NCI-H146 treated with DMSO at 0.1 percent for 48 hours (cell line): ENCODE data around the gene H6PD.

Experiments
- DNase-seq: peaks from one replicate; lab custom pipeline; 2025; ENCODE audit not compliant: unreplicated experiment; lab: John Stamatoyannopoulos, UW

The H6PD gene

DNA sequence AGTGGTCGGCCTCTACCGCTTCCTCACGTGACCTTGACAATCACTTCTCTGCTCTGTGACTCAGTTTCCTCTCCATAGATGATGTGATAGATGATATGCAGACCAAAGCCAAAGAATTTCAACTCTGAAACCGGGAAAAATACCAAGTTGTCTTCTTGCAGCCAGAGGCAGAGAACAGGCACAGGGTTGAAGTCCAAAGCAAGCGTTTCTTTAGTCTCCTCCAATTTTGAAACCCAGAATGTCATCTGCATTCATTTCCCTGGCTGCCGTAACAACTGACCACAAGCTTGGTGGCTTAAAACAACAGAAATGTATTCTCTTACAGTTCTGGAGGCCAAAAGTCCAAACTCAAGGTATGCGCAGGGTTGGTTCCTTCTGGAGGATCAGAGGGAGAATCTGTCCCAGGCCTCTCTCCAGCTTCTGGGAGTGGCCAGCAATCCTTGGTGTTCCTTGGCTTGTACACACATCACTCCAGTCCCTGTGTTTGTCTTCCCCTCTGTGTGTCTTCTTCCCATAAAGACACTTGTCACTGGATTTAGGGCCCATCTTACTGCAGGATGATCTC is 30.3 kb upstream of the H6PD start:
- no peak for DNase-seq

GRCh38 chr1:9207086-9207485 is 27.5 kb upstream of the H6PD start:
- no peak for DNase-seq

DNA sequence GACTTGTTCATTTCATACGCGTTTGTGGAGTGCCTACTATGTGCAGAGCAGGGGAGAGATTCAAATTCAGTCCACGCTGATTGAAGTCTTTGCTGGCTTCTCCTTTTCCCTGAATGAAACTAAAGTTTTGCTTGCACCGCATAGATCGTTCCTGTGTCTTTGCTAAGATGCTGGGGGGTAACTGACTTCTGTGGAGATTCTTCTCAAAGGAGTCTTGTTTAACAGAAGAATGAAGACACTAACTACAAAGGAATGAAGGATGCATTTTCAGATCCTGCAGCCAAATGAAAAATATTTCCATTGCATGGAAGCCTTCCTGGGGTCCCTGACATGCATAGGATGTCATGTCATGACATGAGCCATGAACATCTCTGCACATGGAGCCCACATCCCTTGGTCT is 26.9 kb upstream of the H6PD start:
- no peak for DNase-seq

DNA sequence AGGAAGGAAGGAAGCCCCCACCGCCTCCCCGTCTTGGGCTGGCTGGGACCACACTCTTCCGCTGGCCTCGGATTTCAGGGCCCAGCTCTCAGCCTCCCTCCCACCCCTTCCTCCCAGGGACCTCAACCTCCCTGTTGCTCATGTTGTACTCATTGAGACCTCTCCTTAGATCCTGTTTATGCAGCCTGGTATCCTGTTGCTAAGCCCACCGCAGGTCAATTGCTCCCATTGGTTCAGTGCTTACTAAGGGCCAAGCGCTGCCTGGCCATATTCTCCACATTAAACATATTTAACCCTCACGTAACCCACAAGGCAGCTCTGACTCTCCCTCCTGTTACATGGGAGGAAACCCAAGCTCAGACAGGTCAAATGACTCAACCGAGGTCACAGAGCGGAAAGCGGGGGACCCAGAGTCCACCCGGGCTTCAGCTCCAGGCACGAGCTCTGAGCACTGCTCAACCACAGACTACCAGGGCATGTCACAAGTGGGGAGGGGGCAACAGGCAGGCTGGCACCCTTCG is 23.2 kb upstream of the H6PD start:
- DNase-seq: no peak

- no peak for DNase-seq
Measured at GRCh38 chr1:9212735-9213134, 21.8 kb upstream of the H6PD start.

DNA sequence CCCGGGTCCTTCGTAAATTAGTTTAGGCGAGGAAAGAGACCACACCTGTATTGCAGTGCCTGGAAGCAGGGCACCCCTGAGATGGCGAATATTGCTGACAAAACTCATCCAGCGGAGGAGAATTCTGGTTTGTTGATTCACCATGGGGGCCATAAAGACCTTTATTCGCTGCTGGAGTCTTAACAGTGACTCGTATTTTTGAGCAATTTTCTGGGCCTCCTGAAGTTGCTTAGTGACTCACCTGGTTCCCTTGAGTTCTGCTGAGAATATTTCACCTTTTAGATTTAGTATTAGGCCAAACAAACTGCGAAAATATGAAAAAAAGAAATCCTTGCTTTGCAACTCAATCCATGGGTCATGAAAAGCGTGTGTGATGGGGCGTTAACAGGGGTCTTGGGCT is 20.6 kb upstream of the H6PD start:
- DNase-seq: no peak

- DNase-seq: no peak
Measured at GRCh38 chr1:9218917-9219316, 15.7 kb upstream of the H6PD start.

DNA sequence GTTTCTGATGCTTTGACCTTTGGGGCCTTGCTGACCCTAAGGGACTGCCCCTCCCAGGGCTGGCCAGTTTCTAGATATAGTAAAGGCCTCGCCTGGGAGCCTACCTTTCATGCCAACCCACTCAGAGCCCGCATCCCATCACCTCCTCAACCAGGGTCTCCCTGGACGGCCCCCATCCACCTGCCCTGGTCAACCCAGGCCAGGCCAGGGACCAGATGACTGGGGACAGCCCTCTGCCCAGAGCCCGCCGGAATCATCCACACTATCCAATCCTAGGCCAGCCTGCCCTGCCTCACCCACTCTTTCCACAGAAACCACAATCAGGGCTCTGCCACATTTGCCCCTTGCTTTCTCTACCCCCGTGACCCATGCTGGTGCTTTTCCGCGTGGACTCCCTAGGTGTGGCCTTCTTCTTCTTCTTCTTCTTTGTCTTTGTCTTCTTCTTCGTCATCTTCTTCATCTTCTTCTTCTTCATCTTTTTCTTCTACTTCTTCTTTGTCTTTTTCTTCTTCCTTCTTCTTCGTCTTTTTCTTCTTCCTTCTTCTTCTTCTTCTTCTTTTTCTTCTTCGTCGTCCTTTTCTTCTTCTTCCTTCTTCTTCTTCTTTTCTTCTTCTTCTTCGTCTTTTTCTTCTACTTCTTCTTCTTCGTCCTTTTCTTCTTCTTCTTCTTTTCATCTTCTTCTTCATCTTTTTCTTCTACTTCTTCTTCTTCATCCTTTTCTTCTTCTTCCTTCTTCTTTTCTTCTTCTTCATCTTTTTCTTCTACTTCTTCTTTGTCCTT is 11.5 kb upstream of the H6PD start:
- DNase-seq: no peak

GRCh38 chr1:9224664-9225410 is 9.7 kb upstream of the H6PD start:
- DNase-seq: no peak

- no peak for DNase-seq
Measured at GRCh38 chr1:9225411-9225785, 9.2 kb upstream of the H6PD start.

DNA sequence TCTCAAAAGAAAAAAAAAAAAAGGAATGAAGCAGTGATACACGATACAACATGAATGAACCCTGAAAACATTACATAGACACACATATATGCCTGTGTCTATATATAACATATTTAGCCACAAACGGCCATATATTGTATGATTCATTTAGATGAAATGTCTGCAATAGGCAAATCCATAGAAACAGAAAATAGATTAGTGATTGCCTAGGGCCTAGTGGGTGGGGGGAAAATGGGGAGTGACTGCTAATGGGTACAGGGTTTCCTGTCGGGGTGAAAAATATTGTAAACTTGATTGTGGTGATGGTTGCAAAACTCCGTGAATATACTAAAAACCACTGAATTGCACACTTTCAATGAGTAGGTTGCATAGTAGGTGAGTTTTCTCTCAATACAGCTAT is 6.0 kb upstream of the H6PD start:
- DNase-seq: no peak

DNA sequence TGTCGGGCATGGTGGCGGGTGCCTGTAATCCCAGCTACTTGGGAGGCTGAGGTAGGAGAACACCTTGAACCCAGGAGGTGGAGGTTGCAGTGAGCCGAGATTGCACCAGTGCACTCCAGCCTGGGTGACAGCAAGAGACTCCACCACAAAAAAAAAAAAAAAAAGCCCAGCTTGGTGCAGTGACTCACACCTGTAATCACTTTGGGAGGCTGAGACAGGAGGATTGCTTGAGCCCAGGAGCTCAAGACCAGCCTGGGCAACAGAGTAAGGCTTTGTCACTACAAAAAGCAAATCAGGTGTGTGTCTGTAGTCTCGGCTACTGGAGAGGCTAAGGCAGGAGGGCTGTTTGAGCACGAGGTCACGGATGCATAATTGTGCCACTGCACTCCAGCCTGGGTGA is 5.0 kb upstream of the H6PD start:
- no peak for DNase-seq

DNA sequence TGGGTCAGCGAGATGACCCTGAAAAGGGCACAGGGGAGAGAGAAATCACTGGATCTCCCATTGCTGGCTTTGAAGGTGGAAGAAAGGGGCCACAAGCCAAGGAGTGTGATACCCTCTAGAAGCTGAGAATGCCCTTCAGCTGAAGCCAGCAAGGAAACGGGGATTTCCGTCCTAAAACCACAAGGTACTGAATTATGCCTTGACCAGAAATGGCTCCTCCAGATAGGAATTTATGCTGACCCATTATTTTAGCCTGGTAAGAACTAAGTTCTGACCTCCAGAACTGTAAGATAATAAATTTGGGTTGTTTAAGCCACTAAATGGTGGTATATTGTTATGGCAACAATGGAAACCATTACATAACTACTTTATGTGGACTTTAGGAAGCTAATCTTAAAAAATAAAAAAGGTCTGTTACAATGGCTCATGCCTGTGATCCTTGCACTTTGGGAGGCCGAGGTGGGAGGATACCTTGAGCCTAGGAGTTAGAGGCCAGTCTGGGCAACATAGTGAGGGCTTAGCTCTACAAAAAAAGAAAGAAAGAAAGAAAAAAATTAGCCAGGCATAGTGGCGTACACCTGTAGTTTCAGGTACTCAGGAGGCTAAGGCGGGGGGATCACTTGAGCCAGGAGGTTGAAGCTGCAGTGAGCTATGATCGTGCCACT is 3.6 kb upstream of the H6PD start:
- DNase-seq: no peak

DNA sequence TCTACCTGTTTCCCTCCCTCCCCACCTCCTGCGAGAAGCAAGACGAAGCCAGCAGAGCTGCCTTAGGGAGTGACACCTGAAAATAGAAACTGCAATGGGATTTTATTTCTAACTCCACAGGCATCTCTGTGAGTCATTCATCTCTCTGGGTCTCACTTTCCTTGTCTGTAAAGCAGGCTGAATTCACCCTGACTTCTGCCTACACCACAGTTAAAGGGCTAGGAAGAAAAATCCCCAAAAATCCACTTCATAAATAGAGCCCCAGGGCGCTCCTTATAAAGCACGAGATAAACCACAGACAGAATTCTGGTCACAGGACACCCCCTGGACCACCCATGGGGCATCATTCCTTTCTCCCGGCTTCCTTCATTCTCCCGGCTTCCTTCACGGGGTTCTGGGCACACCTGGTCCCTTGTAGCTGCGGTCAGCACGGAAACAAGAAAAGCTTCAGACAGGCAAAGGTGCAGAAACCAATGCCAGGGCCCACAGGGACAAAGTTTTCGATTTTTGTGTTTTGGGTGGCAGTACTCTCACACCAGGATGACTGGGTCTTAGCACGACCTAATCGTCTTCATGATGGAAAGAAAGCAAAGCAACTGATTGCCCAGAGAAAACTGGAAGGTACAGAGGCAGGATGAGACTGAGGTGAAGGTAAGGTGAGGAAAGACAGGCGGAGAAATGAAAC is 2.8 kb upstream of the H6PD start:
- DNase-seq: no peak

DNA sequence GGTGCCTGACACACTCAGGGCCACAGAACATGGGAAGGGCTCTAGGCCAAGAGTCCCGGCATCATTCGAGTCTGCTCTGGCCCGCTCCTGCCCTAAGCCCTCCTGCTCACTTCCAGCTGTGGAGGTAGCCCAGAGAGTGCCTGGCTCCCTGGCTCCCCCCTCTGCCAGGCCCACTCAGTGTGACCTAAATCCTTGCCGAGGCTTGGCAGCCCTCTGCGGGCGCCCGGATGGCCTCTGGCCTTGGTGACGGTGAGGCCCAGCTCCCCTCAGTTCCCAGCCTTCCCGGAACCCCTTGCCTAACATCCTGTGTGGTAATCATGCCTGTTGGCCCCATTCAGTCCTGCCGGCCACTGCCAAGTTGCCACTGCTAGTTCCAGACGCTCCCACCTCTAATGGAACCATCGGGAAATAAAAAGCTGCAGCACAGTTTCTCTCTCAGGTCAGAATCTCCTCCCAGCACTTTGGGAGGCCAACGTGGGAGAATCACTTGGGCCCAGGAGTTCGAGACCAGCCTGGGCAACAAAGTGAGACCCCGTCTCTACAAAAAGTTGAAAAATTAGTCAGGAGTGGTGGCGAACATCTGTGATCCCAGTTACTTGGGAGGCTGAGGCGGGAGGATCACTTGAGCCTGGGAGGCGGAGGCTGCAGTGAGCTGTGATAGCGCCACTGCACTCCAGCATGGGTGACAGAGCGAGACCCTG is 1.2 kb upstream of the H6PD start:
- DNase-seq: no peak

- no peak for DNase-seq
Measured at GRCh38 chr1:9233942-9234222, 692 bp upstream of the H6PD start.

DNA sequence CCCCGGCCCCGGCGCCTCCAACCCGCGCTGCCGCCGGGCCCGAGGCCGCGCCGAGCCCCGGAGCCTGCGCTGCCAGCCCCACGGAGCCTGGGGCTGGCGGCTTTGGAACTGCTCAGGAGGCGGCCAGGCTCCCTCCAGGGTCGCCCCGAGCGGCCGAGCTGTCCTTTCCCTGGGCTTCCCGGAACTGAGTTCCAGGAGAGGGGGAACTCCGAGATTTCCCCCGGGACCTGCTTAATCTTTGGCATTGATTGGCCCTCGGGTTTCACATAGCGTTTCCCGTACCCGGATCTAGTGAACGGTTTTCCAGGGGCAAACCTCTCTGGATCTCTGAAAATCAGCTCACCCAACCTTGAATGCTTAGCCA is 504 bp downstream of the H6PD start:
- DNase-seq: no peak

DNA sequence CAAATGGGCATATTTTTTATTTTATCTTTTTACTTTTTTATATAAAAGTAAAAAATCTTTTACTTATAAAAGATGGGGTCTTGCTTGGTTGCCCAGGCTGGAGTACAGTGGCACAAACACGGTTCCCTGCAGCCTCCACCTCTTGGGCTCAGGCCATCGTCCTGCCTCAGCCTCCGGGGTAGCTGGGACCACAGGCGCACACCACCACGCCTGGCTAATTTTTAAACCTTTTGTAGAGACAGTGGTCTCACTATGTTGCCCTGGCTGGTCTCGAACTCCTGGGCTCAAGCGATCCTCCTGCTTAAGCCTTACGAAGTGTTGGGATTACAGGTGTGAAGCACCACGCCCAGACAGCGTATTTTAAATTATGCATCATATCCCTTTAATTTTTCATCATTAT is 986 bp downstream of the H6PD start:
- no peak for DNase-seq

- DNase-seq: no peak
Measured at GRCh38 chr1:9238134-9238533, 3.6 kb downstream of the H6PD start.

DNA sequence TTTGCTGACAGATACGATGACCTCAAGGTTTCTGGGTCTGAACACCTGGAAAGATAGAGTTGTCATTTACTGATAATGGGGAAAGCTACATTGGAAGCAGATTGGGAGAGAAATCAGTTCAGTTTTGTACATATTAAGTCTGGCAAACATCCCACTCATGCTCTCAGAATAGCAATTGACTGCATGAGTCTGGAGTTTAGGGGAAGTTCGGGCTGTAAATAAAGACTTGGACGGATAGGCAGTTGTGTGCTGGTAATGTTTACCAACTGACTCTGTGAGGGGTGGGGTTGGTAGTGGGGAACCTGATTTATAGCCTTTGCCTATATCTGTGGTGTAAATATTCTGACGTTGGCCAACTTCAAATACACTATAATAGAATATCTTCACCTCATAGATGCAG is 4.0 kb downstream of the H6PD start:
- no peak for DNase-seq
